Esophagus squamous epithelium (tissue), 4 donors: ENCODE data around the gene FABP6.

ENCODE experiments used
- POLR2A ChIP-seq, 4 donors: fragments of 450-650 bp; IDR thresholded peaks; one replicate each; pipeline ENCODE4 v1.6.1; 2017; ENCODE audit warnings: antibody characterized with exemption in 4 of 4, mild to moderate bottlenecking in 4 of 4, moderate library complexity in 3 of 4
- TF ChIP-seq, protein P1 (sequence below), 6 experiments: fragments of 450-650 bp in 4 of 6; fragments of 200-600 bp in 2 of 6; sonication (generic) in 2 of 6; IDR thresholded peaks; one replicate each; pipeline ENCODE4 v1.5.1; 2016 to 2019; ENCODE audit warnings: antibody characterized with exemption in 6 of 6, mild to moderate bottlenecking in 4 of 6, moderate library complexity in 4 of 6

DNA sequence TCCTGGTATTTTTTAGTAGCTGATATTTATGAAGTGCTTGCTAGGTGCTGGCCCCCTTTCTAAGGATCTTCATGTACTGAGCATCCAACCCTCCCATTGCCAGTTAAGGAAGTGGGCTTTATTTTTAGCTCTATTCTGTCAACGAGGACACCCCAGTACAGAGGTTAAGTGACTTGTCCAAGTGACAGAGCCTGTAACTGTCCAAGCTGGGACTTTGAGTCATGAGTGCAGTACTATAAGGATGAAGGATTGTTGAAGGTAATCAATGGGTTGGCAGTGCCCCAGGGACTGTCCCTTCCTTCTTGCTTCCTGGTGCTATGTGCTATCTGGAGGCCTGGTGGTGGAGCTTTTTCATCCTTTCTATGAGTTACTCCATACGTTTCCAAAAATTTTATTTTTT, 18.0 kb upstream of the FABP6 start:
- TF ChIP-seq, protein P1, sequence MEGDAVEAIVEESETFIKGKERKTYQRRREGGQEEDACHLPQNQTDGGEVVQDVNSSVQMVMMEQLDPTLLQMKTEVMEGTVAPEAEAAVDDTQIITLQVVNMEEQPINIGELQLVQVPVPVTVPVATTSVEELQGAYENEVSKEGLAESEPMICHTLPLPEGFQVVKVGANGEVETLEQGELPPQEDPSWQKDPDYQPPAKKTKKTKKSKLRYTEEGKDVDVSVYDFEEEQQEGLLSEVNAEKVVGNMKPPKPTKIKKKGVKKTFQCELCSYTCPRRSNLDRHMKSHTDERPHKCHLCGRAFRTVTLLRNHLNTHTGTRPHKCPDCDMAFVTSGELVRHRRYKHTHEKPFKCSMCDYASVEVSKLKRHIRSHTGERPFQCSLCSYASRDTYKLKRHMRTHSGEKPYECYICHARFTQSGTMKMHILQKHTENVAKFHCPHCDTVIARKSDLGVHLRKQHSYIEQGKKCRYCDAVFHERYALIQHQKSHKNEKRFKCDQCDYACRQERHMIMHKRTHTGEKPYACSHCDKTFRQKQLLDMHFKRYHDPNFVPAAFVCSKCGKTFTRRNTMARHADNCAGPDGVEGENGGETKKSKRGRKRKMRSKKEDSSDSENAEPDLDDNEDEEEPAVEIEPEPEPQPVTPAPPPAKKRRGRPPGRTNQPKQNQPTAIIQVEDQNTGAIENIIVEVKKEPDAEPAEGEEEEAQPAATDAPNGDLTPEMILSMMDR (IDR thresholded peaks at IDR 0.05): no peak
- no peak for TF ChIP-seq POLR2A (IDR thresholded peaks at IDR 0.05)
